Caki2 (cell line): ENCODE data around the gene BCL10. TPM values are rescaled to one million over a fixed set of nuclear protein-coding genes. Genes with fewer than 3 reads are reported as not detected.
A peak's percentile ranks its signal among the peaks of the same experiment; 100 is the strongest.

Source experiments
- DNase-seq: peaks from one replicate; pipeline ENCODE4 v3.0.0-alpha.2; 2015; ENCODE audit warnings: low read depth
- in situ Hi-C: cut with HindIII; loops from 2 replicates; pipeline ENCODE4 v1.10.0; 2016; ENCODE audit warnings: low sequenced_read_pairs, low pct_unique_long_range_greater_than_20kb, mixed read lengths
- total RNA-seq: library from RNA; depleted of rRNA; stranded (reverse); fragments of >200 nt; shearing (Covaris generic); gene quantifications from 2 replicates; pipeline ENCODE4 v1.2.3, GENCODE V29; 2014; ENCODE audit warnings: low replicate concordance

BCL10 gene
- total RNA-seq, 1 experiment from 2014 or later = 11.3 TPM

DNA sequence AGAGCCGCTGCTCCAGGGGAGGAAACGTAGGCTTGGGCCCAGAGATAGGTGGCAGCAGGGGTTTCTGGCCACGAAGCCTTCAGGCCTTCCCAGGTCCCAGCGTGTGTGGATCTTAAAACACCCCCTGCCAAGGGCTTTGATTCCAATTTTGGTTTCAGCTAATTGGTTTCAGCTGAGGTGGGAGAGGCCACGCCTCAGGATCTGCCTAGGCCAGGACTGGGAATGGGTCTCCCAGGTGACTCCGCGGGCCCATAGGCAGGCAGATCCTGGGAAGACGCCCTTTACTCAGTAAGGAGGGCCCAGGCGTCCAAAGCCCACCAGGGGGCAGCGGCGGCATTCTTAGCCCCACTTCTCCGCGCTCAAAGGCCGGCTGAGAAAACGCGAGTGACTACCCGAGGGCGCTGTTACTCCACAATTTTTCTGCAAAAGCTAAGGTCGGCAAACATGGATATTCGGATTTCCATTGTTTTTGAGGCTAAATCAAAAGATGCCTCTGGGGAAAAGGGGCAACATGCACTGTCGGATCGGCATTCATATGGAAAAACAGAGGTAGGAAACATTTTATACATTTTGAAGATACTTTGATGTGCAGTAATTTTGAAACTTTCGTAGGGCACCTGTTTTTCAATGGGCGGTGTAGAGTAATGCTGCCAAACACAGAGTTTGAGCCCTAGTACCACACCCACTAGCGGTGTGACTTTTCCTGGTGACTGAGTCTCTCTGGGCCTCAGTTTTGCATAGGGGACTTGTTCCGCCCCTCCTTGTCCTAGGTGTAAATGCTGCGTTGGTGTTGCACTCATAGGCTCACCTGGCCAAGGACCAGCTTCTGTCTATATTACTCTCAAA lies 31.8 kb upstream of the BCL10 start:
- DNase-seq = peak; percentile 77
- in situ Hi-C loops = loop anchor here (25.0 kb wide), 1 partner anchor 404 kb away; the partner anchor contains the start of gene ZNHIT6

DNA sequence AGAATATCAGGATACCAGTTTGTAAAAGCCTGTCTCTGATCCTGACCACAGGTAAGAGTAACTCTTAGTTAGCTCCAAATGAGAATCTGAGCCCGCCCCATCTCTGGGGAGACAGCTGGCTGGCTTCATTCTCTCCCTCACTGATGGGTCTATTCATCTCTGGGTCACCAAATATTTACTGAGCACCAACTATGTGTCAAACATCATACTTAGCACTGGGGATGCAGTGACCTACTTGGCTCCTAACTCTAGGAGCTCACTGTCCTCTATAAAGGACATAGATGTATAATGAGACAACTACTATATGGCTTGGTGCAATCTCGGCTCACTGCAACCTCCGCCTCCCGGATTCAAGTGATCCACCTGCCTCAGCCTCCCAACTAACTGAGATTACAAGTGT lies 29.8 kb upstream of the BCL10 start:
- in situ Hi-C loops = loop anchor here (25.0 kb wide), 1 partner anchor 406 kb away; the partner anchor contains the start of gene ZNHIT6
- DNase-seq = no peak

DNA sequence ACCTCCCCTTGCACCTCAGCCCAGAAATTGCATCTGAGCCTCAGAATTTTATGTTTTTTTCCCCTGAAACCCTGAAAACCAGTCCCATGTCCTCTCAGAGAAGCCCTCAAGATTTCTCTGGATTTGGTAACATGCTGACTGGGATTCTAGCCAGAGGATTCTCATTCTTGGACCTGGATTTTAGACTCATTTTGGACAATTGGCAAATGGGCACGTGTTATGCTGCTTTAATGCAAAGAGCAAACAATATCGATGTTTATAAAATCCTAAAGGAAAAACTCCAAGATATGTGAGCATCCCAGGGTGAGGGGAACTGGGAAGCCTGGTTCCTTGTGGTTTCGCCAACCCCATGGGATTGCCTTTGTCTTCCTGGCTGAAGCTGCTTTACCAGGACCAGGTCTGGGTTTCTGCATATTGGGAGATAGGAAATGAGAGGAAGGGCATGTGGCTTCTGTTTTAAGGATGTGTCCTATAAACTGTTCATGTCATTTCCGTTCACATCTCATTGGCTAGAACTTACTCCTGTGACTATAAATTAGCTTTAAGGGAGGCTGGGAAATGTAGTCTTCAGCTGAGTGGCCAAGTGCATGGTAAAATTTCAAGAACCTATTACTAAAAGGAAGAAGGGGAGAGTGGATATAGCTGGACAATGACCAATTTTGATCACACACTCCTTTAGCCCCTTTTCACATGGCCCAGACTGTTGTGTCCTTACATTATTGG lies 27.2 kb upstream of the BCL10 start:
- in situ Hi-C loops = loop anchor here (25.0 kb wide), 1 partner anchor 409 kb away; the partner anchor contains the start of gene ZNHIT6
- DNase-seq = no peak

DNA sequence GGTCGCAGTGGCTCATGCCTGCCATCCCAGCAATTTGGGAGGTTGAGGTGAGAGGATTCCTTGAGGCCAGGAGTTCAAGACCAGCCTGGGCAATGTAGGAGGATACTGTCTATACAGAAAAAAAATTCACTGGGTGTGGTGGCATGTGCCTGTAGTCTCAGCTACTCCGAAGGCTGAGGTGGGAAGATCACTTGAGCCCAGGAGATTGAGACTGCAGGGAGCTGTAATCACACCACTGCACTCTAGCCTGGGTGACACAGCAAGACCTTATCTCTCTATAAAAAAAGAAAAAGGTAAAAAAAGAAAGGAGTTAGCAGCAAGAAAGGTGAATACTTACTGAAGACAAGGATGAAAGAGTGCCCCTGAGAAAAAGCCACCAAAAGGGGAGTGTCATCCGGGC lies 23.7 kb upstream of the BCL10 start:
- DNase-seq = no peak
- in situ Hi-C loops = loop anchor here (25.0 kb wide), 1 partner anchor 412 kb away; the partner anchor contains the start of gene ZNHIT6

DNA sequence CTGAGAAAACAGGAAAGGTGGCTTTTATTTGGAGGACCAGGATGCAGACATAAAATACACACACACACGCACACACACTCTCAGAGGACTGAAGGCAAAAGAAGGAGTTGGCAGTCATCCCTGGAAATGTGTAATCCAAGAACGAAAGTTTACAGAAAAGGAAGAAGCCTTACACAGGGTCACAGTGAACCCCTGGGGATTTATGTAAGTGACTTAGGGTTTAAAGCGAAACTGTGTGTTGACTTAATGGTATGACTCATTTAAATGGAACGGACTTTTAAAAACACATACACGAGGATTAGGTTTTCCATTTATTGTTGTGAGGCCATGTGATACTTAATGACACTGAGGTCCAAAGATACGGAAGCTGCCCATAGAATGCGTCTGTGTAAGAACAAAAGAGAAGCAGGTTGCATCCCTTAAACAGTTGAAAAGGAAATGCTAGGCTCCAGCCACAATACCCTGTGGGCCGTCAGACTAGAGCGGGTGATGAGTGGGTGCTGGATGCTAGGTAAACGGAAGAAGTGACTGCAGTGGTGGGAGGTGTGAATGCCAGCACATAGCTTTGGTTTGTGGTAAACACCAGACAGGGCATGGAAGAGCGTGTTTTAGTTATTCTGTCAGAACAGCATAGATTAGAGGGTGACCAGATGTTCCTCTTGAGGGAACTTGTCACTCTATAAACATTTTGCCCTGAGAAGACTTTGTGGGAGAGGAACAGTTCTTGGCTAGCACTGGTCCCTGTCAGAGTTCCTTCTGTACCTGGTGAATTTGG lies 21.6 kb upstream of the BCL10 start:
- DNase-seq = peak; percentile 95
- in situ Hi-C loops = no loop called here

DNA sequence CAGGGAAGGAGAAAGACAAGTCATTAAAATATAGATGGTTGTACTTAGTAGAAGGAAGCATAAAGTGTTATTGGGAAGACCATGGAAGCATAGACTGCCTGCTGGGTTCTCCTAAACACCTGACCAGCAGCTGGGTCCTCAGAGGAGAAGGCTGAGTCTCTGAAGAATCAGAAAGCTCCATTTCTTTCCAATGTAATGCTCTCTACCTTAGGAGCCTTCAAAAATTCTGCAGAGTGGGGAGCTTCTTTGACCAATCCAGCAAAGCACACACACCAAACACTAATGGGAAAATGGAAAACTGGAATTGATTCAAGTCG lies 21.1 kb upstream of the BCL10 start:
- in situ Hi-C loops = no loop called here
- DNase-seq = no peak

DNA sequence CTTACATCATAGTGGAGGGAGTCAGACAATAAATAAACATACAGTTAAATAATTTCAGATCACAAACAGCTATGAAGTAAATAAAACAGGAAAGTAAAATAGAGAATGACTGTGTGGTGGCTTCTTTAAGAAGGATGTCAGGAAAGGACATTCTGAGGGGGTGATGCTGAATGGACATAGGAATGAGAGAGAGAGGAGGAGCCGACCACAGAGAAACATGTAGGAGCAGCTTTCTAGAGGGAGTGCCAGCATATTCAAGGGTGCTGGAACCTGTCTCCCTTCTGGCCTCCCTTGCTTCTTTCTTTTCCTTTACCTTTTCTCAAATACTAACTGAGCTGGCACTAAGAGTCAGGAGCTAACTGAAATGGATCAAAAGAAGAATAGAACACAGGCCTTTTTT lies 20.5 kb upstream of the BCL10 start:
- in situ Hi-C loops = no loop called here
- no peak for DNase-seq

DNA sequence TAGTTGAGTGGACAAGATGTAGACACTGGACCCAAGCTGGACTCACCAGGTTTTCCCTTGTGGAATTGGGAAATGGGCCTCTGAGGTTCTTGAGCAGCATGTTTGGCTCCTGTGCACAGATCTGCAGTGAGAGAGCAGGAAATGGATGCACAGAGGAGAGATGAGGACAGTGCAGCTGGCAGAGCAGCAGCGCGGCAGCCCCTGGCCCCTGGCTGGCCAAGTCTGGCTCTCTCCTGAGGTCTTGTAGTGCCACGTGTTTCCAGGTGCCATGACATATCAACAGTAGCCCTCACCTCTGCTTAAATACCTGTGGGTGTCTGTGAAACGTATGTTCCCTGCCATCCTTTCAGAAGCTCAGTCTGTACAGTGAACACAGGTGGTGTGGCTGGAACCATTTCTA lies 19.2 kb upstream of the BCL10 start:
- in situ Hi-C loops = no loop called here
- DNase-seq = no peak

DNA sequence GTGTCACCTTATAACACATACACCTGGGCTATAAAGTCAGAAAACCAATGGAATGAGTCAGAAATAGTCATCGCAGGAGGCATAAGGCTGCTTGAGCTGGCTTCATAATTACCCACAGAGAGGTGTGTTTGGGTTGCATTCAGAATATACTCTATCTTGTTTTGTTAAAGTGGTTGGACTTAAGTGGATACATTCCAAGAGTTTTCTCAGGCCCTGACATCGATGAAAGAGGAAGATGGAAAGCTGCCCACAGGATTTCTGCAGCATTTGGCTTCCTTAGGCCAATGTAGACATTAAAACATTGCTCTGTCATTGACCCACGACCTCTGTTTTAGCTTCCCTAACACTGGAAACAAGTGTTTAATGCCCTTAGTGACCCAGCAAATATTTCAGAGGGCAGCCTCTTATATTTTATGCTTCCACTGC lies 18.6 kb upstream of the BCL10 start:
- peak; percentile 72 for DNase-seq
- in situ Hi-C loops = no loop called here

DNA sequence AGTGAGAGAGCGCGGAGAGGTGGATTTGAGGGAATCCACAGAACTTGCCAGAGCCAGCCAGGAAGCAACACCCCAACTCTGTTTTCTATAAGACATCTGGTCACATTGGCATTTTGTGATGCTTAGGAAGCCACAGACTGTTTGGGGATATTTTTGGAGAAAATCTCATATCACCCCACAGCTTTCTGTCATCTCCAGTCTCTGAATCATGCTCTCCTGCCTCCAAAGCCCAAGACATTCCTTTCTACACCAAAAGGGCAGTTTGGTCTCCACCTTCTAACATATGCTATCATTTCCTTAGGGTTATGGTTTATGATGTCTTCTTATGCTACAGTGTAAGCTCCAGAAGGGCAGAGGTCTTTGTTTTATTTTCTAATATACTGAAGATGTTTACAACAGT lies 14.4 kb upstream of the BCL10 start:
- in situ Hi-C loops = no loop called here

DNA sequence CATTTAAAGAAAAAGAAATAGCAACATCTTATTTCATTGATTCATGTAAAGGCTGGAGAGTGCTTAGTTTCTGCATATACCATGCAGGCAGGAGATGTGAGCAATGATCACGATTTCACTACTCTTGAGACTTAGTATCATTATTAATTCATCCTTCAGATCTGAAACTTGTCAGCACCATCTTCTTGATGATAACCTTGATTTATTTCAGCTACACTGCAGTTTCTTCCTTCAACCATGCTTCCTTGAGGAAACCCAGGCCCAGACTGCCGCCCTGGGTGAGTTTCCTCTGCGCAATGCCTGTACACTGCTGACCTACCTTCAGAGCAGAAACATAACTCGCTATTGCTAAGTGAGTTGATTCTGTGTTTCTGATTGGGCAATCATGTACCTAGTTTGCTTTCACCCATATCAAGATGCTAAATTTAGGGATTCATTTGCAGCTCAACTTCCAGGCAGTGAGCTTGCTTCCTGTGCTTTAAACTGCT lies 13.5 kb upstream of the BCL10 start:
- in situ Hi-C loops = no loop called here
- DNase-seq = no peak

More for the DNA sequence above, 14.4 kb upstream of the BCL10 start:
- no peak for DNase-seq

DNA sequence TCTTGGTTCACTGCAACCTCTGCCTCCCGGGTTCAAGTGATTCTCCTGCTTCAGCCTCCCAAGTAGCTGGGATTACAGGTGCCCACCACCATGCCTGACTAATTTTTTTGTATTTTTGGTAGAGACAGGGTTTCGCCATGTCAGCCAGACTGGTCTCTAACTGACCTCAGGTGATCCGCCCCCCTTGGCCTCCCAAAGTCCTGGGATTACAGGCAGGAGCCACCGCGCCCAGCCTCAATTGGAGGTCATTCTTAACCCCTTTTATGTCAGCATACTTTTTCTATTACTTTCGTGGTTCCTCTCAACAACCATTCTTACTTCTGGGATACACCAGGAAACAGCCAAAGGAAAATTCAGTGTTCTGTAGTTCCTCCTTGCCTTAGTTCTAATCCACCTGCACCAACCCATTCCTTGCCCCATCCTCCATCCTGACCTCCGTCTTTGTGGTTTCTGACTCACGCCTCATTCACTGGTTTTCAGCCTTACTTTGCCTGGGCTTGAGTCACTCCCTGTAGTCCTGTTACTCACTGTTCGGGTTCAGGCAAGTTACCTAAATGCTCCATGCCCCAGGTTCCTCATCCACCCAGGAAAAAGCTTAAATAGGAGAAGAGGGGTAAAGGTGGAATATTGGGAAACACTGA lies 12.9 kb upstream of the BCL10 start:
- in situ Hi-C loops = no loop called here
- DNase-seq = peak; percentile 82

DNA sequence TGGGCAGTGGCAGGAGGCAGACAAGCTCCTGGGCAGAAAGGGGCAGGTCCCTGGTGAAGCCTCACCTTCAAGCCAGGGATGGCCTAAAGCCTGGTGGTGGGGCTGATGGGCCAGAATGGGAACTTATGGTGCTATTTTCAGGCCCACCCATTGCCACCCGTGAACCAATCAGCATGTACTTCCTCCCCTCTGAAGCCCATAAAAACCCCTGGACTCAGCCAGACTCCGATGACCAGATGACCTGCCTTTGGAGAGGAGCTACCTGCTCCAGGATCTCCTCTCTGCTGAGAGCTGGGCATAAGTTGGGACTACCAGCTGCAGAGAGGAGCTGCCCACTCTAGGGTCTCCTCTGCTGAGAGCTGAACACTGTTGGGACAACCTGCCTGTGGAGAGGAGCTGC lies 7.8 kb upstream of the BCL10 start:
- in situ Hi-C loops = no loop called here
- DNase-seq = no peak

DNA sequence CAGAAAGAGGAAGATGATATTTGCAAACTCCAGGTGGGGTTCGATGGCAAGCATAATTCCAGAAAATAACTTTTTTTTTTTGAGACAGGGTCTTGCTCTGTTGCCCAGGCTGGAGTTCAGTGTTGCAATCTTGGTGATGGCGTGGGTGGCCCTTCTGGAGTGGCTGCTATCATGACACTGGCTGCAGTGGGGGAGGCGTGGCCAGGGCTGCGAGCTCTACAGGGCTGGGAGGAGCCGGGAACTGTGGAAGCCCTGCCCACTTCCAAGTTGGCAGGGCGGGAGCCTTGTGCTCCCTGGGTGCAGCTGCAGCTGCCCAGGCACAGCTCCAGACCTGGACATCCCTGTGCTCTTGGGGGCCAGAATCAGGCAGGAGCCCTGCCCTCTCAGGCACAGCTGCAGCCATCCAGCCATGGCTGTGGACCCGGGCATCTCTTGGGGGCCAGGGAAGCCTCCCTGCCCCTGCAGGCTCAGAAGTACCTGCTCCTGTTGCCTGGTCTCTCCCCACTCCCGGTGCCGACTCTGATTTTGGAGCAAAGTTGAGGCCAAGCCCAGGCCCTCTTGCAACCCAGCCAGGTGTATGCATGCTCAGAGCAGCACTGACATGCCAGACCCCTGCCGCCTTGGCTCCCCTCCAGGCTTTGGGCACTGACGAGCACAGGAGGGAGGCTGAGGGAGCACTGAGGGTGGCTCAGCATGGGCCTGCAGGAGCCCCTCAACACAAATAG lies 7.2 kb upstream of the BCL10 start:
- DNase-seq = peak; percentile 49
- in situ Hi-C loops = no loop called here

DNA sequence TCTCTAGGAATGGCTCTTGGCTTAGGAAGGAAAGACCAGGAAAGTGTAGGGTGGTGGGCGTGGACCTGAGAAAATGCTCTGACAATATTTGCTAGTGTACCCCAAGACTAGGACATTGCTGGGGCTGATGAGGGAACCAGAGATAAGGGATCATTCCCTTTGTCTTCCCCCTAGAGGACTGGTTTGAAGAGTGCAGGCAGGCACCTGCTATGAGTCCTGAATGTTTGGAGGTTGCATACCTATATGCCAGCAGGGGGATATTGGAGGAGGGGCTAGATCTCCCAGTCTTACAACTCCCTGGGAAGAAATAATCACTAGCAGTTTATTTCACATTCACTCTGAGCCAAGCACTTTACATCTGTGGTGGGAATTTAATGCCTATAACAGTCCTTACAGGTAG lies 6.0 kb upstream of the BCL10 start:
- no peak for DNase-seq
- in situ Hi-C loops = no loop called here

DNA sequence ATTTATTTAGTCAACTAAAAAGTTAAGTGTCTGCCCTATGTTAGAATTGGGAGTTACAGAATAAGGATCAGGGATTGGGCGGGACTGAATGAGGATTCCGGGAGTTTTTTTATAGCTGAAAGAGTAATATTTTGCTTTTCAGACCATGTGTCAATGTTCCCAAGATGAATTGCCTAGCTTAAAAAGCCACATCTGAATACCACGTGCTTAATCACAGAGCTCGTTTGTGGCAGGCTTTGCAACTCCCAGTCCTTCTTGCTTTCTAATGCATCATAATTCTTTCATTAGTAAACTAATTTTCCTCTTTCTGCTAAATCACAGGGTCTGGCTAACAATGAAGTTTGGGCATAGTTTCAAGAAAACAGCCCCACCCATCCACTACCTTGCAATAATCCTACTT lies 4.2 kb upstream of the BCL10 start:
- in situ Hi-C loops = no loop called here

DNA sequence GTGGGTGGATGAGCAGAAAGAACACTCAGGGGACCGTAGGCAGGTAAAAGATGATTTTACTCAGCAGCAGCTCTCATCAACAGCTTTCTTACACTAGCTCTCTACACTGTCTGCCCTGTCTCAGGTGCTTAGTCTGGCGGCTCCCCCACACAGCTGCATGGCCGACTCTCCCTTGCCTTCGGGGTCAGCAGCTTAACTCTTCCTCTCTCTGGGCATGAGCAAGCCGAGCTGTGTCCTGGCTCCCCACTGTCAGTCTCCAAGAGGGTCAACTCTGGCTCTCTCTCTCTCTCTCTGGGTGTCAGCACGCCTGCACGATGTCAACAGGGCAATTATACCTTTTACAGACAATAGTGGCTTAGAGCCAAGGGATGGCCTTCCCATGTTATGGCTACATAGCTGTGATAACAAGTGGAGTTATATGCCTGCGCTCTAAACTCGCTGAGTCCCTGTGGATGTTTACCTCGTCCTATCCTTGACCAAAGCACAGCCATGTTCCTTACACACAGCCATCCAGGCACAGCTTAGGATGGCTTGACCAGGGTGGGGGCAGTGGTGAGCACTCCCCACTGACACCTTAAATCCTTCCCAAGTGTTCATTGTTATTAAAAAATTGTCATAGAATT lies 3.1 kb upstream of the BCL10 start:
- no peak for DNase-seq
- in situ Hi-C loops = no loop called here

More for the DNA sequence above, 4.2 kb upstream of the BCL10 start:
- DNase-seq = no peak
